GM23338 (cell line): Measurements from ENCODE around the gene CUEDC1. TPM values are rescaled to one million over a fixed set of nuclear protein-coding genes. Genes with fewer than 3 reads are reported as not detected.

Experiments used
- ATAC-seq: fragments of 200-7000 bp; cut with Tn5 transposase; 3 replicates; pipeline ENCODE4 v1.9.1; 2020
- DNase-seq: peaks from one replicate; pipeline ENCODE4 v3.0.0-alpha.2; 2015; ENCODE audit warnings: low spot score
- H2AFZ ChIP-seq: fragments of 200-600 bp; sonication (generic); 2 replicates; pipeline ENCODE4 v1.8.0; 2016; ENCODE audit warnings: antibody characterized with exemption, mild to moderate bottlenecking, moderate library complexity
- H3F3A ChIP-seq: fragments of 200-600 bp; sonication (generic); replicated peaks from 2 replicates; pipeline ENCODE4 v1.8.0; 2017; ENCODE audit warnings: antibody characterized with exemption, mixed run types, low read depth
- H3K27ac ChIP-seq: fragments of 200-600 bp; sonication (generic); 2 replicates; pipeline ENCODE4 v1.6.1; 2016; ENCODE audit warnings: low read depth
- H3K27me3 ChIP-seq: fragments of 200-600 bp; sonication (generic); 2 replicates; pipeline ENCODE4 v1.8.0; 2016; ENCODE audit warnings: mild to moderate bottlenecking, mixed run types, moderate library complexity; ENCODE audit not compliant: insufficient read depth
- H3K36me3 ChIP-seq: fragments of 200-600 bp; sonication (generic); 2 replicates; pipeline ENCODE4 v1.8.0; 2016; ENCODE audit warnings: mild to moderate bottlenecking; ENCODE audit not compliant: insufficient read depth
- H3K4me1 ChIP-seq: fragments of 200-600 bp; sonication (generic); 2 replicates; pipeline ENCODE4 v1.8.0; 2016; ENCODE audit warnings: mild to moderate bottlenecking, moderate library complexity; ENCODE audit not compliant: insufficient read depth
- H3K4me2 ChIP-seq: fragments of 200-600 bp; sonication (generic); 2 replicates; pipeline ENCODE4 v1.7.1; 2017; ENCODE audit warnings: mixed run types
- H3K4me3 ChIP-seq: fragments of 200-600 bp; sonication (generic); 2 replicates; pipeline ENCODE4 v1.6.1; 2016; ENCODE audit warnings: mixed run types
- H3K79me2 ChIP-seq: fragments of 200-600 bp; sonication (generic); replicated peaks from 2 replicates; pipeline ENCODE4 v1.8.0; 2017; ENCODE audit warnings: mild to moderate bottlenecking; ENCODE audit not compliant: insufficient read depth
- H3K9me2 ChIP-seq: fragments of 200-600 bp; sonication (generic); 2 replicates; pipeline ENCODE4 v1.8.0; 2017; ENCODE audit not compliant: insufficient read depth
- H4K20me1 ChIP-seq: fragments of 200-600 bp; sonication (generic); replicated peaks from 2 replicates; pipeline ENCODE4 v1.8.0; 2017; ENCODE audit warnings: mild to moderate bottlenecking; ENCODE audit not compliant: insufficient read depth
- H3K27ac Mint-ChIP-seq: 2 replicates; pipeline ENCODE4 v1.8.0; 2020; ENCODE audit warnings: inconsistent platforms, mild to moderate bottlenecking, moderate library complexity, mixed read lengths
- H3K27me3 Mint-ChIP-seq: 3 replicates; pipeline ENCODE4 v1.8.0; 2022; ENCODE audit warnings: low read depth, mild to moderate bottlenecking, moderate library complexity, mixed read lengths, inconsistent platforms; ENCODE audit not compliant: insufficient read depth, poor library complexity
- H3K36me3 Mint-ChIP-seq: 3 replicates; pipeline ENCODE4 v1.8.0; 2021; ENCODE audit warnings: low read depth, mild to moderate bottlenecking, inconsistent platforms, moderate library complexity, mixed read lengths
- H3K4me1 Mint-ChIP-seq: 3 replicates; pipeline ENCODE4 v1.8.0; 2020; ENCODE audit warnings: mild to moderate bottlenecking, inconsistent platforms, mixed read lengths
- H3K4me3 Mint-ChIP-seq: 3 replicates; pipeline ENCODE4 v1.8.0; 2021; ENCODE audit warnings: moderate library complexity, mild to moderate bottlenecking, inconsistent platforms, mixed read lengths
- H3K9me3 Mint-ChIP-seq: 3 replicates; pipeline ENCODE4 v1.8.0; 2020; ENCODE audit warnings: moderate library complexity, mild to moderate bottlenecking, inconsistent platforms, mixed read lengths
- EZH2 ChIP-seq: fragments of 200-600 bp; sonication (generic); IDR thresholded peaks from one replicate; pipeline ENCODE4 v1.8.0; 2017; ENCODE audit warnings: antibody characterized with exemption, mild to moderate bottlenecking, low read depth; ENCODE audit not compliant: unreplicated experiment
- POLR2AphosphoS5 ChIP-seq: IDR thresholded peaks from 2 replicates; pipeline ENCODE4 v1.6.1; 2016; ENCODE audit warnings: antibody characterized with exemption, low read depth
- STAT1 ChIP-seq: IDR thresholded peaks from one replicate; pipeline ENCODE4 v1.6.1; 2016; ENCODE audit warnings: antibody characterized with exemption; ENCODE audit not compliant: unreplicated experiment
- ZNF114 ChIP-seq: fragments of 250-450 bp; sonication (Bioruptor Pico); IDR thresholded peaks from 2 replicates; pipeline ENCODE4 v1.5.0; 2020; ENCODE audit warnings: mild to moderate bottlenecking, moderate library complexity
- polyA plus RNA-seq: library from polyadenylated mRNA; unstranded; fragments of >200 nt; fragmentation: Nextera tagmentation; extraction: Ambion mirVana; gene quantifications from 2 replicates; pipeline ENCODE4 v1.2.1, GENCODE V29; 2016
- total RNA-seq: library from RNA; depleted of rRNA; stranded (reverse); fragments of >200 nt; shearing (Covaris generic); gene quantifications from 2 replicates; pipeline ENCODE4 v1.2.3, GENCODE V29; 2014
- TF ChIP-seq, protein P1 (sequence below), 2 experiments: fragments of 200-600 bp in 1 of 2; sonication (generic) in 1 of 2; conservative IDR thresholded peaks; 2 replicates each; pipeline versions ENCODE4 v1.5.1 to v1.6.1; 2016 to 2017; ENCODE audit warnings: antibody characterized with exemption in 2 of 2, low read depth in 2 of 2, mild to moderate bottlenecking in 2 of 2, moderate library complexity in 1 of 2
- TF ChIP-seq, protein P2 (sequence below): fragments of 250-450 bp; sonication (Bioruptor Pico); IDR thresholded peaks from 2 replicates; pipeline ENCODE4 v1.5.0; 2020; ENCODE audit warnings: mild to moderate bottlenecking, moderate library complexity

The CUEDC1 gene
- total and polyA plus RNA-seq, 2 experiments from 2014 or later, result 3.0 to 7.7 TPM

DNA sequence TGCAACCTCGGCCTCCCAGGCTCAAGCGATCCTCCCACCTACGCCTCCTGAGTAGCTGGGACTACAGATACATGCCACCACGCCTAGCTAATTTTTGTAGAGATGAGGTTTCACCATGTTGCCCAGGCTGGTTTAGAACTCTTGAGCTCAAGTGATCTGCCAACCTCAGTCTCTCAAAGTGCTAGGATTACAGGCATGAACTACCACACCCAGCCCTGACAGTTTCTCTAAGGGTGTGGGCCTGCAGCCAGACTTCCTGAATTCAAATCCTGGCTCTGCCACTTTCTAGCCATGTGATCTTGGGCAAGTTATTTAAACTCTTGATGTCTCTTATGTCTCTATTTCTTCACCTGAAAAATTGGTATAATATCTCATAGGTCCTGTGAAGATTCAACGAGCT, 5.6 kb downstream of the CUEDC1 start (continued):
- TF ChIP-seq STAT1 (no peak), EZH2 (no peak), POLR2AphosphoS5 (no peak)
- TF ChIP-seq, protein P1, sequence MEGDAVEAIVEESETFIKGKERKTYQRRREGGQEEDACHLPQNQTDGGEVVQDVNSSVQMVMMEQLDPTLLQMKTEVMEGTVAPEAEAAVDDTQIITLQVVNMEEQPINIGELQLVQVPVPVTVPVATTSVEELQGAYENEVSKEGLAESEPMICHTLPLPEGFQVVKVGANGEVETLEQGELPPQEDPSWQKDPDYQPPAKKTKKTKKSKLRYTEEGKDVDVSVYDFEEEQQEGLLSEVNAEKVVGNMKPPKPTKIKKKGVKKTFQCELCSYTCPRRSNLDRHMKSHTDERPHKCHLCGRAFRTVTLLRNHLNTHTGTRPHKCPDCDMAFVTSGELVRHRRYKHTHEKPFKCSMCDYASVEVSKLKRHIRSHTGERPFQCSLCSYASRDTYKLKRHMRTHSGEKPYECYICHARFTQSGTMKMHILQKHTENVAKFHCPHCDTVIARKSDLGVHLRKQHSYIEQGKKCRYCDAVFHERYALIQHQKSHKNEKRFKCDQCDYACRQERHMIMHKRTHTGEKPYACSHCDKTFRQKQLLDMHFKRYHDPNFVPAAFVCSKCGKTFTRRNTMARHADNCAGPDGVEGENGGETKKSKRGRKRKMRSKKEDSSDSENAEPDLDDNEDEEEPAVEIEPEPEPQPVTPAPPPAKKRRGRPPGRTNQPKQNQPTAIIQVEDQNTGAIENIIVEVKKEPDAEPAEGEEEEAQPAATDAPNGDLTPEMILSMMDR (conservative IDR thresholded peaks at IDR 0.05; ENCODE audit: low read depth in 2 of 2), result no peak

DNA sequence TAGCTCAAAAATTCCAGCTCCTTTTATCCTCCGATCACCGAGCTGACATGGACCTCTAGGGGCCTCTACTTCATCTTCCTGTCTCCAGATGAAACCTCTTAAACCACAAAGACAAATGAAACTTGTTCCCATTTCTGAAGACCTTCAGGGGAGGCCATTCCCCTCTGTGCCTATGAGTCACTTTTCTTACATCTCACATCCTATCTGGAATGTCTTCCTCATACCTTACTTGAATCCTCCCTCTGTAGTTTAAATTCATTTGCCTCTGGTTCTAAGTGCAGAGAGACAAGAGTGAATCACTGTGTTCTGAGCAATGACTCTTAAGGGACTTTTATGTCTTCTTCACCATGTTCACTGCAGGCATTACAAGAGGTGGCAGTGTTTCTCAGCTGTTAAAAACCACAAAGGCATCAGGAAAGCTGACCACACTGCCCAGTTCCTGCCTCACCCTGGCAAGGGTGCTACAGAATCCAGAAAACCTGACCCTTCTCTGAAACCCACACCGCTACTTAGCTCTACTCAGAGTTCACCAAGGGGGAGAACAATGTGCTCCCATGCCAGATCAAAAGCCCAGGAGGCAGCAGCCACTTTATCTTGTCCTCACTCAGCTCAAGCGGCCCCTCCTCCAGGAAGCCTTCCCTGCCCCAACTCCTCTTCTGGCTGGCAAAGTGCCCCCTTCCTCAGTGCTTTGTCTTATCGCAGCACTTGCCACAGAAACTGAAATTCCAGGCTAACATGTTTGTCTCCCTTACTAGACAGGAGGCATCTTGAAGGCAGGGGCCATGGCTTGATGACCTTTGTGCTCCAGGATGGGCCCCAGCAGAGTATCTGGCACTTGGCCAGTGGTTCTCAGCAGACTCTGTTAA, 6.4 kb downstream of the CUEDC1 start:
- ATAC-seq, result peak; percentile 25
- Histone ChIP-seq H3K4me2 (0 out of 2 replicates have a peak overlapping the region, but pooled peaks have one; percentile 38), H3K79me2 (no peaks in the 10 kb centered on the region), H4K20me1 (no peaks in the 10 kb centered on the region), H3K27ac (no peak overlapping the region), H3K9me2 (no peaks in the 10 kb centered on the region), H3F3A (peaks cover 9% of the 10 kb centered on the region), H3K4me3 (no peak overlapping the region), H2AFZ (no peak overlapping the region), H3K36me3 (no peaks in the 10 kb centered on the region), H3K27me3 (peaks cover 9% of the 10 kb centered on the region; the same call in 1 of the 2 replicates), H3K4me1 (peaks cover 31% of the 10 kb centered on the region)
- Mint-ChIP-seq H3K27me3 (peaks cover 14% of the 10 kb centered on the region), H3K4me3 (no peak overlapping the region; the same call in 2 of the 3 replicates), H3K27ac (peak overlapping the region; percentile 0; the same call in 1 of the 2 replicates), H3K36me3 (no peaks in the 10 kb centered on the region), H3K9me3 (no peaks in the 10 kb centered on the region), H3K4me1 (peaks cover 44% of the 10 kb centered on the region)
- no peak for TF ChIP-seq ZNF114
- TF ChIP-seq, protein P2, sequence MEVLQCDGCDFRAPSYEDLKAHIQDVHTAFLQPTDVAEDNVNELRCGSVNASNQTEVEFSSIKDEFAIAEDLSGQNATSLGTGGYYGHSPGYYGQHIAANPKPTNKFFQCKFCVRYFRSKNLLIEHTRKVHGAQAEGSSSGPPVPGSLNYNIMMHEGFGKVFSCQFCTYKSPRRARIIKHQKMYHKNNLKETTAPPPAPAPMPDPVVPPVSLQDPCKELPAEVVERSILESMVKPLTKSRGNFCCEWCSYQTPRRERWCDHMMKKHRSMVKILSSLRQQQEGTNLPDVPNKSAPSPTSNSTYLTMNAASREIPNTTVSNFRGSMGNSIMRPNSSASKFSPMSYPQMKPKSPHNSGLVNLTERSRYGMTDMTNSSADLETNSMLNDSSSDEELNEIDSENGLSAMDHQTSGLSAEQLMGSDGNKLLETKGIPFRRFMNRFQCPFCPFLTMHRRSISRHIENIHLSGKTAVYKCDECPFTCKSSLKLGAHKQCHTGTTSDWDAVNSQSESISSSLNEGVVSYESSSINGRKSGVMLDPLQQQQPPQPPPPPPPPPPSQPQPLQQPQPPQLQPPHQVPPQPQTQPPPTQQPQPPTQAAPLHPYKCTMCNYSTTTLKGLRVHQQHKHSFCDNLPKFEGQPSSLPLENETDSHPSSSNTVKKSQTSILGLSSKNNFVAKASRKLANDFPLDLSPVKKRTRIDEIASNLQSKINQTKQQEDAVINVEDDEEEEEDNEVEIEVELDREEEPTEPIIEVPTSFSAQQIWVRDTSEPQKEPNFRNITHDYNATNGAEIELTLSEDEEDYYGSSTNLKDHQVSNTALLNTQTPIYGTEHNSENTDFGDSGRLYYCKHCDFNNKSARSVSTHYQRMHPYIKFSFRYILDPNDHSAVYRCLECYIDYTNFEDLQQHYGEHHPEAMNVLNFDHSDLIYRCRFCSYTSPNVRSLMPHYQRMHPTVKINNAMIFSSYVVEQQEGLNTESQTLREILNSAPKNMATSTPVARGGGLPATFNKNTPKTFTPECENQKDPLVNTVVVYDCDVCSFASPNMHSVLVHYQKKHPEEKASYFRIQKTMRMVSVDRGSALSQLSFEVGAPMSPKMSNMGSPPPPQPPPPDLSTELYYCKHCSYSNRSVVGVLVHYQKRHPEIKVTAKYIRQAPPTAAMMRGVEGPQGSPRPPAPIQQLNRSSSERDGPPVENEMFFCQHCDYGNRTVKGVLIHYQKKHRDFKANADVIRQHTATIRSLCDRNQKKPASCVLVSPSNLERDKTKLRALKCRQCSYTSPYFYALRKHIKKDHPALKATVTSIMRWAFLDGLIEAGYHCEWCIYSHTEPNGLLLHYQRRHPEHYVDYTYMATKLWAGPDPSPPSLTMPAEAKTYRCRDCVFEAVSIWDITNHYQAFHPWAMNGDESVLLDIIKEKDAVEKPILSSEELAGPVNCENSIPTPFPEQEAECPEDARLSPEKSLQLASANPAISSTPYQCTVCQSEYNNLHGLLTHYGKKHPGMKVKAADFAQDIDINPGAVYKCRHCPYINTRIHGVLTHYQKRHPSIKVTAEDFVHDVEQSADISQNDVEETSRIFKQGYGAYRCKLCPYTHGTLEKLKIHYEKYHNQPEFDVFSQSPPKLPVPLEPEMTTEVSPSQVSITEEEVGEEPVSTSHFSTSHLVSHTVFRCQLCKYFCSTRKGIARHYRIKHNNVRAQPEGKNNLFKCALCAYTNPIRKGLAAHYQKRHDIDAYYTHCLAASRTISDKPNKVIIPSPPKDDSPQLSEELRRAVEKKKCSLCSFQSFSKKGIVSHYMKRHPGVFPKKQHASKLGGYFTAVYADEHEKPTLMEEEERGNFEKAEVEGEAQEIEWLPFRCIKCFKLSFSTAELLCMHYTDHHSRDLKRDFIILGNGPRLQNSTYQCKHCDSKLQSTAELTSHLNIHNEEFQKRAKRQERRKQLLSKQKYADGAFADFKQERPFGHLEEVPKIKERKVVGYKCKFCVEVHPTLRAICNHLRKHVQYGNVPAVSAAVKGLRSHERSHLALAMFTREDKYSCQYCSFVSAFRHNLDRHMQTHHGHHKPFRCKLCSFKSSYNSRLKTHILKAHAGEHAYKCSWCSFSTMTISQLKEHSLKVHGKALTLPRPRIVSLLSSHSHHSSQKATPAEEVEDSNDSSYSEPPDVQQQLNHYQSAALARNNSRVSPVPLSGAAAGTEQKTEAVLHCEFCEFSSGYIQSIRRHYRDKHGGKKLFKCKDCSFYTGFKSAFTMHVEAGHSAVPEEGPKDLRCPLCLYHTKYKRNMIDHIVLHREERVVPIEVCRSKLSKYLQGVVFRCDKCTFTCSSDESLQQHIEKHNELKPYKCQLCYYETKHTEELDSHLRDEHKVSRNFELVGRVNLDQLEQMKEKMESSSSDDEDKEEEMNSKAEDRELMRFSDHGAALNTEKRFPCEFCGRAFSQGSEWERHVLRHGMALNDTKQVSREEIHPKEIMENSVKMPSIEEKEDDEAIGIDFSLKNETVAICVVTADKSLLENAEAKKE (CRISPR knock-in tag), result 0 out of 2 replicates have a peak, but pooled peaks have one; percentile 15
- TF ChIP-seq, protein P1 (conservative IDR thresholded peaks at IDR 0.05; ENCODE audit: low read depth in 2 of 2), result no peak
- DNase-seq, result peak; percentile 45
